Hindlimb muscle (tissue), 1 donor: Measurements from ENCODE around the gene TRIM33. TPM values are rescaled to one million over a fixed set of nuclear protein-coding genes. Genes with fewer than 3 reads are reported as not detected.

Source experiments
- DNase-seq: peaks from one replicate; pipeline ENCODE4 v3.0.0-alpha.2; 2013
- polyA plus RNA-seq: library from polyadenylated mRNA; unstranded; fragments of 120-200 nt; gene quantifications from one replicate; pipeline ENCODE4 v1.2.1, GENCODE V29; 2013; ENCODE audit not compliant: insufficient read length

The TRIM33 gene
- polyA plus RNA-seq, result 19.3 TPM

- peak; percentile 99 for DNase-seq
These were observed at the start of gene TRIM33 for GRCh38 chr1:114511032-114511785. Gene TRIM33, minus strand, starts transcription at chr1:114511203. Its CDS starts 127 bp downstream, at chr1:114511076.

DNA sequence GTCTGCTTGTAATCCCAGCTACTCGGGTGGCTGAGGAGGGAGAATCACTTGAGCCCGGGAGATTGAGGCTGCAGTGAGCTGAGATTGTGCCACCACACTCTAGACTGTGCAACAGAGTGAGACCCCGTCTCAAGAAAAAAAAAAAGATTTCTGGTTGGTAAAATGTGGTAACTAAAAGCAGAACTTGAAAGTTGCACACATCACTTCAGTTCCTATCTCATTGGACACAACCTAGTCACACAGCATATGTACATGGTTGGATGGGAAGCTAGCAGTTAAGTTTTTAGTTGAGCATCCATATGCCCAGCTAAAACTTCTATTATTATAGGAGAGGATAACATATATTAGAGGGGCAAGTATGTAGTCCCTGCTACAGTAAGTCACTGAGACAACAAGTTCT, 48.4 kb upstream of the TRIM33 start:
- DNase-seq, result no peak

DNA sequence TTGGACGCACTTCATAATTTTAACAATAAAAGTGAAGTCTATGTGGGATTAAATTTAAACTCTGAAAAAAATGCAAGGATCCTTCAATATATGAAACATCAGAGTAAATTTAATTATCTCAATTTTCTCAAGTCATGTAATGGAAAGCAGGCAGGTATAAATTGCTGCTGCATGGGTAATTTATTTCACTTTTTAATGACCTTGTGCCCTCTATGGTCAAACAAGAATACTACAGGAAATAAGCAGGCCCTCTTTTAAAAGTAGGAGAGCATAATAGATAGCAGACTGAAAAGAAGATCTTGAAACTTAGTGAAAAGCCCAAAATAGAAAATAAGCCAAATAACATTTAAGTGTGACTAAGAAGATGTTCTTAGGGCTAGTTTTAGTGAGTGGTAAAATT, 47.5 kb upstream of the TRIM33 start:
- DNase-seq, result no peak

- DNase-seq, result no peak
These were observed 43.6 kb upstream of the TRIM33 start for GRCh38 chr1:114554577-114554976.

GRCh38 chr1:114552106-114552639, 41.2 kb upstream of the TRIM33 start:
- no peak for DNase-seq

GRCh38 chr1:114551400-114551799, 40.4 kb upstream of the TRIM33 start:
- DNase-seq, result no peak

DNA sequence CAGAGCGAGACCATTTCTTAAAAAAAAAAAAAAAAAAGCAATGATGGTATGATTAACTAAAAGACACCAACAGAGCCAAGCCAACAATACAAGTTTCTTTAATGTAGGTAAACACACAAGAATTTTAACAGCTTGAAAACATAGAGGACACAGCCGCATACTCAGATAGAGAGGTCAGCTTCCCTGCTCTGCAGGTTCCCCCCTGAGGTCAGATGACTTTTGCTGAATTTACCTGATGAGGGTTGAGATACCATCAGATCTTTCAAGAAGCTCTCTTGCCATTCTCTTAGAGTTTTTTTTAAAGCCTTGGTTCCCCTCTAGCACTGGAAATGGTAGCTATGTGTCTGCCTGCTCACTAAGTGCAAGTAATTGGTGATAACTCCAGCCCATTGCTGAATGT, 39.3 kb upstream of the TRIM33 start:
- no peak for DNase-seq

DNA sequence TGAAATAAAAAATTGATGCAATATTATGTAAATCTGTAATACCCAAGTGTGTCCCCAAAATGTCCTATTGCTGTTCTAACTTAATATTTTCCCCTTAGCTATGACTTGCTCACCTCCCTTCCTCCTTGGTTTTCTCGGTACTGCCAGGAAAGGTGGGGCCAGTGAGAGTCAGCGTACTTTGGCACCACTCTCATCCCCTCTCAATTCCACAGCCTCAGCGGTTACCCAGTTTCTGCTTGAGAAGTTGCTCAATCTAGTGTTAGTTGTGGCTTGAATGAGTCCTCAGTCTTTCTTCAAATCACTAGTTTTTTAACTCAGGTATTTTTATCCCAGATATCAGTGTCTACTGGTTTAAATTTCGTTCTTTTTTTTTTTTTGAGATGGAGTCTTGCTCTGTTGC, 38.1 kb upstream of the TRIM33 start:
- no peak for DNase-seq

GRCh38 chr1:114547076-114547475, 36.1 kb upstream of the TRIM33 start:
- no peak for DNase-seq

GRCh38 chr1:114545796-114546195, 34.8 kb upstream of the TRIM33 start:
- DNase-seq, result no peak

DNA sequence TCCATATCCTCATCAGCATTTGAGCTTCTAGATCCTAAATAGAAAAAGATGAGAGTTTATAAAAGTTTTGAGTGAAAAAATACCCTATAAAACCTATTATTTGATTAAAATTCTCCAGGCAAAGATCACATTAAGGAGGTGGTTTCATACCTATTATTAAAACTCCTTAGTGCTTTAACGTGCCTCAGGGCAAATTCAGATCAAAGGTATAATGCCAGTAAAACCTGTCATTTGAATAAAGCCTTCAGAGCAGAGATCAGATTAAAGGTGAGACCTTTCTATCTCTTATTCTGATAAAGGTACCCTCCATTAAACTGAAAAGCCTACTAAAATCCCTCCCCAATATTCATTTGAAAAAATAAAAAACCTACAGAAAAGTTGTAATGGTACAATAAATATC, 34.3 kb upstream of the TRIM33 start:
- DNase-seq, result no peak

DNA sequence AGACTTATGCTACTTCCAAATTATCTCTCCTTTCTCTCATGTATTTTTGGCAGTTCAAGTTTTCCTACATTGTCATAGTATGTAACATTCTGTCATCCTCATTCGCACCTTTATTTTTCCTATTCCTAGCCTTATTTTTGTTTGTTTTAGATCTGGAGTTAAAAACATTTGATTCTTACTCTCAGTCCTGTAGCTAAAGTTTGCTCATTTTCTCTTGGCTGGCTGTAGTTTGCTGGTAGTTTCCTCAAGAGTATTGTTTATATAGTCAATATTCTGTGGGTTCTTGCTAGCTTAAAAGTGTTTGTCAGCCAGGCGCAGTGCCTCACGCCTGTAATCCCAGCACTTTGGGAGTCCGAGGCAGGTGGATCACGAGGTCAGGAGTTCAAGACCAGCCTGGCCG, 29.8 kb upstream of the TRIM33 start:
- no peak for DNase-seq

DNA sequence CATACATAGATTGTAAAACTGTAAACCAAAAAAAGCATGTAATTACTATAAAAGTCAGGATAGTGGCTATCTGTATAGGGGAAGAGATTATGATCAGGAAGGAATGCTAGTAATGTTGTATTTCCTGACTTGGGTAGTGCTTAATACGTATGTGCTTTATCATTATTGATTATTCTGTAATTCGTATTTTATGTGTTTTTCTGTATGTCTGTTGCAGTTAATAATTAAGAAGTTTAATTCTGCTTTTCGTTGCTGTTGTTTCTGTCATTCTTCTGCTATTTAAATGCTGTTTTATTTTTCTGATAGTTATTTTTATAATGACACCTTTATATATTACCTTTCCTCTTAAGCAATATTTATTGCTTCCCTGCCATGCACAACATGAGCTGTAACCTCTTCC, 29.3 kb upstream of the TRIM33 start:
- DNase-seq, result no peak

- no peak for DNase-seq
These were observed 25.0 kb upstream of the TRIM33 start for GRCh38 chr1:114536043-114536442.

GRCh38 chr1:114535401-114535800, 24.4 kb upstream of the TRIM33 start:
- DNase-seq, result no peak

GRCh38 chr1:114531094-114531493, 20.1 kb upstream of the TRIM33 start:
- DNase-seq, result no peak

GRCh38 chr1:114530224-114530623, 19.2 kb upstream of the TRIM33 start:
- DNase-seq, result no peak

GRCh38 chr1:114524944-114525343, 13.9 kb upstream of the TRIM33 start:
- DNase-seq, result no peak

DNA sequence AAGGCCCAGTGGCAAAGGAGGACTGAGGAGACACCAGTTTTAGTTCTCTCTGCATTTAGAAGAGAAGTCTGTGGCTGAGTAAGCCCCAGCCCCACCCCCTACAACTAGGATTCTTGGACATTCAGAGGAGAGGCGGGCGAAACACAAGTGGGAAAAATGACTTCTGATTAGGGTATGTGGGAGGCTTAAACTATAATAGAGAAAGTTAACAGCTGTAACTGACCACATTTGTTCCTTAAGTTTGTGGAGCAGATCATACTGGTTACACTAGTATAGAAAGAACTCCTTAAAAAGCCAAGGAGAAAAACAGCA, 11.2 kb upstream of the TRIM33 start:
- DNase-seq, result no peak

DNA sequence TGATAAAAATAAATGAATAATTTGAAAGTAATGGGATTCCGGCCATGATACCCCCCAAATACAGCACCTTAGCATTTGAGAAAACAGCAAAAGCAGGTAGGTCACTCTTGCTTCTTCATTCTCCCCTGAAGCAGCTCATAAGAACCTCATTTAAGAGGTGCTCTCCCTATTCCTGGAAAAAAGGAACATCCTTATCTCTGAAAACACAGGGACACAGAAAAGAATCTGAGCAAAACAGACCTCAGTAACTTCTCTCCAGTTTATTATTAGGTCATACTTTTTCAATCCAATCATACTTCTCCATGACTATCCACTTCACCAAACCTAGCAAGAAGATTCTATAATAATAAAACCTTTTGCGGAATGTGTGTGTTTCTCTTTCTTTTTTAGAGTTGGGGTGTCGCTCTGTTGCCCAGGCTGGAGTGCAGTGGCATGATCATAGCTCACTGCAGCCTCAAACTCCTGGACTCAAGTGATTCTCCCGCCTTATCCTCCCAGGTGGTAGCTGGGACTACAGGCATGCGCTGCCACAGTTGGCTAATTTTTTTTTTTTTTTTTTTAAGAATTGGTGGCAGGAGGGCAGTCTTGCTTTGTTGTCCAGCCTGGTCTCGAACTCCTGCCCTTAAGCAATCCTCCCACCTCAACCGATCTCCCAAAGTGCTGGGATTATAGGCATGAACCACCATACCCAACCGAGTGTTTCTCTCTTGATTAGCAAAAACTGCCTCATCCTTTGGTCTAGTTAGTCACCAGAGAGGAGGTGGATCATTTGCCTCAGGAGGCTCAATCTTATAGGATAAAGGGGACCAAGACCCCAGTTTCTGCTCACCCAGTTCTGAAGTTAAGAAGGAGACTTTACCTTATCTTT, 10.6 kb upstream of the TRIM33 start:
- DNase-seq, result no peak

- no peak for DNase-seq
These were observed 6.3 kb upstream of the TRIM33 start for GRCh38 chr1:114517348-114517747.

- no peak for DNase-seq
These were observed 1.7 kb upstream of the TRIM33 start for GRCh38 chr1:114512595-114513280.
